Kidney (tissue), 14 donors: ENCODE data around the gene KLHL22. TPM values are rescaled to one million over a fixed set of nuclear protein-coding genes. Genes with fewer than 3 reads are reported as not detected.
A peak's percentile ranks its signal among the peaks of the same experiment; 100 is the strongest.

ENCODE experiments used
- DNase-seq, 5 donors: peaks; one replicate each; pipeline ENCODE4 v3.0.0-alpha.2; 2013 to 2020
- FAIRE-seq: peaks from 2 replicates; lab custom pipeline; 2012; peaks lifted over from hg19 to GRCh38; lab: Jason Lieb, UNC
- H3K27ac ChIP-seq, 2 donors: one replicate each; pipeline ENCODE4 v1.7.0; 2013; ENCODE audit warnings: low read depth in 2 of 2, low read length in 2 of 2, inconsistent platforms in 1 of 2
- H3K27me3 ChIP-seq: one replicate; pipeline ENCODE4 v1.7.1; 2013; ENCODE audit warnings: low read length, inconsistent platforms; ENCODE audit not compliant: control insufficient read depth, insufficient read depth
- H3K36me3 ChIP-seq, 3 donors: one replicate each; pipeline versions ENCODE4 v1.7.0 to v1.7.1; 2013; ENCODE audit warnings: low read length in 3 of 3, control low read depth in 1 of 3, inconsistent platforms in 1 of 3; ENCODE audit not compliant: insufficient read depth in 3 of 3, control insufficient read depth in 2 of 3
- H3K4me1 ChIP-seq, 3 donors: one replicate each; pipeline versions ENCODE4 v1.7.0 to v1.7.1; 2013; ENCODE audit warnings: low read length in 3 of 3, inconsistent platforms in 1 of 3, low read depth in 1 of 3; ENCODE audit not compliant: control insufficient read depth in 2 of 3, insufficient read depth in 2 of 3
- H3K4me3 ChIP-seq, 3 donors: one replicate each; pipeline versions ENCODE4 v1.7.0 to v1.8.1; 2013; ENCODE audit warnings: low read length in 3 of 3, control low read depth in 1 of 3, inconsistent platforms in 1 of 3
- H3K9ac ChIP-seq, 3 donors: one replicate each; pipeline versions ENCODE4 v1.7.0 to v1.7.1; 2013; ENCODE audit warnings: low read length in 3 of 3, control low read depth in 1 of 3, inconsistent platforms in 1 of 3
- H3K9me3 ChIP-seq, 3 donors: one replicate each; pipeline versions ENCODE4 v1.7.0 to v1.7.1; 2013; ENCODE audit warnings: low read length in 3 of 3, control low read depth in 1 of 3, inconsistent platforms in 1 of 3; ENCODE audit not compliant: control insufficient read depth in 2 of 3, insufficient read depth in 1 of 3
- CTCF ChIP-seq: IDR thresholded peaks from 3 replicates; pipeline ENCODE4 v1.5.1; 2012; ENCODE audit warnings: mild to moderate bottlenecking, moderate library complexity, borderline replicate concordance; ENCODE audit not compliant: insufficient read depth; ENCODE audit errors: extremely low read depth
- intact Hi-C: fragments of 100-400 bp; cut with DNase I; formaldehyde crosslinking; loops from one replicate; pipeline ENCODE4 v1.11.1; 2022
- polyA plus RNA-seq: library from polyadenylated mRNA; stranded (reverse); fragments of 350-450 nt; fragmentation: Illumina TruSeq; extraction: RNeasy Lipid Tissue Mini Kit (QIAGEN cat#74804); gene quantifications from one replicate; pipeline ENCODE4 v1.2.3, GENCODE V29; 2014; ENCODE audit warnings: low read depth, low replicate concordance; ENCODE audit not compliant: insufficient read depth
- total RNA-seq: library from RNA; stranded (reverse); fragmentation: NEBNext Ultra II Directional; extraction: Animal tissue kit (Norgen Biotek cat#: 25700); gene quantifications from one replicate; pipeline ENCODE4 v1.2.1, GENCODE V29; 2021
- donor health status: control.
- donor health status: control.
- donor health status: control.
- donor health status: control.
- donor health status: control.
- donor health status: DM: yes; HTN: yes; CAD: no.
- donor health status: Normal renal cell carcinoma (clear cell type).

The KLHL22 gene
- total and polyA plus RNA-seq, 2 donors from 2014 or later, result 22.4 to 24.3 TPM

DNA sequence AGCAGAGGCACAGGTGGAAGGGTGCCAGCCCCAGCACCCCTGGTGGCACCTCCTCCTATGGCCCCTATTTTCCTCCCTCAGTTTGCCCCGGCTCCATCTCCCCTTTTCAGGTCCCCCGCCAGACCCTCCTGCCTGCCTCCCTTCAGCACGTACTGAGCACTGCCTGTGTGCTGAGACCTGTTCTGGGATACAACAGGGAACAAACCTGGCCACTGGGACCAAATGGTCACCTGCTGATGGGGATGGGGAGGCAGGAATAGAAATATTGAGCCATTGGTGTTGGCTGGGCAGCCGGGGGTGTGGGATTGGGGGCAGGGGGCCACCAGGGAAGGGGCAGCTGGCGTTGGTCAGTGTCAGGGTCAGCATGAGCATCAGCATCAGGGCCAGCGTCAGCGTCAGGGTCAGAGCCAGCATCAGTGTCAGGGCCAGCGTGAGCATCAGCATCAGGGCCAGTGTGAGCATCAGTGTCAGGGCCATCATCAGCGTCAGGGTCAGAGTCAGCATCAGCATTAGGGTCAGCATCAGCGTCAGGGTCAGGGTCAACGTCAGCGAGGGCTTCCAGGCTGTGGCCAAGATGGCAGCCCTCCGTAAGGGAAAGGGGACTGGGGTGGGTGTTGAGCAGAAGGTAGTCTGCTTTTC, 94.1 kb downstream of the KLHL22 start:
- Histone ChIP-seq H3K4me3 (no peak overlapping the region), H3K9ac (no peak overlapping the region), H3K27me3 (no peaks in the 10 kb centered on the region), H3K36me3 (peaks cover 0 to 16% (median 4%) of the 10 kb centered on the region in 3 donors), H3K27ac (no peak overlapping the region), H3K9me3 (no peaks in the 10 kb centered on the region), H3K4me1 (peaks cover 0 to 2% (median 0%) of the 10 kb centered on the region in 3 donors)
- intact Hi-C loops, result no loop called here
- DNase-seq (no peak), FAIRE-seq (no peak)
- TF ChIP-seq CTCF, result no peak

DNA sequence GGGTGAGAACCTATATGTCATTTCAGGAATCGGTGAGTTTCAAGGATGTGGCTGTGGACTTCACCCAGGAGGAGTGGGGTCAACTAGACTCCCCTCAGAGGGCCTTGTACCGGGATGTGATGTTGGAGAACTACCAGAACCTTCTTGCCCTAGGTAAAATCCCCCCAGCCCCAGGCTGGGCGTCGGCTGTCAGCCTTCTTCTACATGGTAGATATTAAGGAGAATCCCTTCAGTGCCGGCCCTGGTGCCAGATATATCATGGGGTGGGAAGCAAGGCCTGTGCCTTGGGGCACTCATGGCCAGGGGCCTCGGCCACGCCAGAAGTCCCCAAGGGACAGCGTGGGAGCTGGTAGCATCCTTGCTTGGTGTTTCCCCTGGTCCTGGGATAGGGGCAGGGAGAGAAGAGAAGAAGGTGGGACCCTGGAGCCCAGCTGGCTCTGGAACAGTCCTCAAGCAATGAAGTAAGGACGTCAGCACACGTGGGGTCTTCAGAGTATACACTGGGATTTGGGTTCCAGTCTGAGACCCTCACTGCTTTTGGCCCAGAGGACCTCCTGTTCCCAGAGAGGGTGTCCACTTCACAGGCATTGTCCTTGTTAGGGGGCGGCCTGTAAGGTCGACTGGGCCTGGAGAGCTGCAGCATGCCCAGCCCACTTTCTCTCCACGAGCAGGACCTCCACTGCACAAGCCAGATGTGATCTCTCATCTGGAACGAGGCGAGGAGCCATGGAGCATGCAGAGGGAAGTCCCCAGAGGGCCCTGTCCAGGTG, 94.8 kb downstream of the KLHL22 start:
- Histone ChIP-seq H3K9ac (no peak overlapping the region), H3K36me3 (peaks cover 0 to 10% (median 4%) of the 10 kb centered on the region in 3 donors), H3K4me1 (peaks cover 0 to 2% (median 0%) of the 10 kb centered on the region in 3 donors), H3K27me3 (no peaks in the 10 kb centered on the region), H3K4me3 (no peak overlapping the region), H3K27ac (no peak overlapping the region), H3K9me3 (no peaks in the 10 kb centered on the region)
- no peak for TF ChIP-seq CTCF
- intact Hi-C loops, result no loop called here
- FAIRE-seq, result no peak
- DNase-seq, result peak in 2 of 5 donors; percentile 41 to 62

GRCh38 chr22:20399866-20400605, 95.6 kb downstream of the KLHL22 start:
- TF ChIP-seq CTCF, result no peak
- intact Hi-C loops, result no loop called here
- Histone ChIP-seq H3K4me3 (no peak overlapping the region), H3K36me3 (peaks cover 0 to 10% (median 4%) of the 10 kb centered on the region in 3 donors), H3K9me3 (no peaks in the 10 kb centered on the region), H3K9ac (no peak overlapping the region), H3K27ac (no peak overlapping the region), H3K4me1 (peaks cover 0 to 7% (median 0%) of the 10 kb centered on the region in 3 donors), H3K27me3 (no peaks in the 10 kb centered on the region)
- DNase-seq, result no peak
- no peak for FAIRE-seq
